GM12873 (cell line): ENCODE data around the gene CSPG4.

Experiments used
- CTCF ChIP-seq: IDR thresholded peaks from 2 replicates; pipeline ENCODE4 v1.5.1; 2012; ENCODE audit warnings: low read depth, mild to moderate bottlenecking, moderate library complexity, low read length, control low read depth; ENCODE audit not compliant: insufficient read depth; ENCODE audit errors: missing control alignments

The CSPG4 gene

GRCh38 chr15:75753145-75753544 lies 40.5 kb upstream of the CSPG4 start:
- no peak for TF ChIP-seq CTCF

GRCh38 chr15:75751891-75752290 lies 39.2 kb upstream of the CSPG4 start:
- TF ChIP-seq CTCF = no peak

GRCh38 chr15:75751116-75751875 lies 38.6 kb upstream of the CSPG4 start:
- TF ChIP-seq CTCF = no peak

- no peak for TF ChIP-seq CTCF
Observed at GRCh38 chr15:75750261-75751050, 37.8 kb upstream of the CSPG4 start.

- no peak for TF ChIP-seq CTCF
Observed at GRCh38 chr15:75749820-75750219, 37.2 kb upstream of the CSPG4 start.

GRCh38 chr15:75745305-75745704 lies 32.7 kb upstream of the CSPG4 start:
- TF ChIP-seq CTCF = no peak

- TF ChIP-seq CTCF = no peak
Observed at GRCh38 chr15:75739791-75740190, 27.1 kb upstream of the CSPG4 start.
